D721Med (cell line): ENCODE data around the gene PIK3CB.

Experiments
- DNase-seq: peaks from one replicate; pipeline ENCODE4 v3.0.0; 2011; ENCODE audit warnings: low spot score; ENCODE audit not compliant: insufficient read length
- FAIRE-seq: peaks from 2 replicates; lab custom pipeline; 2011; peaks lifted over from hg19 to GRCh38; lab: Jason Lieb, UNC
- CTCF ChIP-seq: IDR thresholded peaks from 2 replicates; pipeline ENCODE4 v1.5.1; 2012; ENCODE audit warnings: mild to moderate bottlenecking, control low read depth; ENCODE audit not compliant: insufficient read depth; ENCODE audit errors: missing control alignments

PIK3CB gene

GRCh38 chr3:138717348-138717747 is 117.4 kb downstream of the PIK3CB start:
- FAIRE-seq: no peak
- no peak for TF ChIP-seq CTCF
- no peak for DNase-seq

- FAIRE-seq: no peak
- no peak for TF ChIP-seq CTCF
Measured at GRCh38 chr3:138712086-138712485, 122.6 kb downstream of the PIK3CB start.

GRCh38 chr3:138705675-138706074 is 129.1 kb downstream of the PIK3CB start:
- DNase-seq (no peak), FAIRE-seq (no peak)
- no peak for TF ChIP-seq CTCF

More at GRCh38 chr3:138712086-138712485, 122.6 kb downstream of the PIK3CB start:
- DNase-seq: no peak

- no peak for TF ChIP-seq CTCF
- FAIRE-seq (no peak), DNase-seq (no peak)
Measured at GRCh38 chr3:138696666-138697370, 137.9 kb downstream of the PIK3CB start.

- TF ChIP-seq CTCF: no peak
- no peak for FAIRE-seq
- no peak for DNase-seq
Measured at GRCh38 chr3:138694287-138695007, 140.3 kb downstream of the PIK3CB start.

GRCh38 chr3:138692152-138692551 is 142.6 kb downstream of the PIK3CB start:
- FAIRE-seq: no peak
- no peak for DNase-seq
- no peak for TF ChIP-seq CTCF

GRCh38 chr3:138691351-138691750 is 143.4 kb downstream of the PIK3CB start:
- DNase-seq: no peak
- FAIRE-seq: no peak
- no peak for TF ChIP-seq CTCF
